HUES48 (cell line): Measurements from ENCODE around the gene IFT88.

Source experiments
- H3K27ac ChIP-seq: one replicate; pipeline ENCODE4 v1.7.0; 2013; ENCODE audit warnings: low read depth, low read length, inconsistent platforms
- H3K27me3 ChIP-seq: 2 replicates; pipeline ENCODE4 v1.6.1; 2013; ENCODE audit warnings: mild to moderate bottlenecking, low read length; ENCODE audit not compliant: control insufficient read depth, insufficient read depth
- H3K36me3 ChIP-seq: 2 replicates; pipeline ENCODE4 v1.6.1; 2013; ENCODE audit warnings: low read length; ENCODE audit not compliant: control insufficient read depth, insufficient read depth
- H3K4me1 ChIP-seq: 2 replicates; pipeline ENCODE4 v1.6.1; 2013; ENCODE audit warnings: mild to moderate bottlenecking, low read length; ENCODE audit not compliant: control insufficient read depth, insufficient read depth
- H3K4me3 ChIP-seq: 2 replicates; pipeline ENCODE4 v1.5.1; 2013; ENCODE audit warnings: mild to moderate bottlenecking, low read depth, low read length
- H3K9ac ChIP-seq: 2 replicates; pipeline ENCODE4 v1.6.1; 2013; ENCODE audit warnings: mild to moderate bottlenecking, low read depth, low read length, moderate library complexity
- H3K9me3 ChIP-seq: 2 replicates; pipeline ENCODE4 v1.6.1; 2013; ENCODE audit warnings: low read length; ENCODE audit not compliant: control insufficient read depth, insufficient read depth

Gene IFT88

GRCh38 chr13:20567881-20568528 lies 1.0 kb downstream of the IFT88 start:
- Histone ChIP-seq H3K27me3 (no peaks in the 10 kb centered on the region), H3K4me3 (peak overlapping the region; percentile 92), H3K9me3 (peaks cover 15% of the 10 kb centered on the region), H3K36me3 (no peaks in the 10 kb centered on the region), H3K4me1 (no peaks in the 10 kb centered on the region), H3K9ac (0 out of 2 replicates have a peak overlapping the region, but pooled peaks have one; percentile 64), H3K27ac (peak overlapping the region; percentile 90)

- Histone ChIP-seq H3K9ac (no peak overlapping the region), H3K9me3 (peaks cover 3% of the 10 kb centered on the region; the same call in 1 of the 2 replicates), H3K27ac (no peak overlapping the region), H3K4me3 (no peak overlapping the region), H3K4me1 (no peaks in the 10 kb centered on the region), H3K36me3 (no peaks in the 10 kb centered on the region), H3K27me3 (no peaks in the 10 kb centered on the region)
Observed at GRCh38 chr13:20570517-20570916, 3.6 kb downstream of the IFT88 start.

GRCh38 chr13:20571676-20572075 lies 4.7 kb downstream of the IFT88 start:
- no peak overlapping the region for H3K27ac ChIP-seq
- H3K9ac ChIP-seq = no peak overlapping the region
- no peaks in the 10 kb centered on the region for H3K9me3 ChIP-seq
- no peaks in the 10 kb centered on the region for H3K27me3 ChIP-seq
- no peak overlapping the region for H3K4me3 ChIP-seq
- H3K4me1 ChIP-seq = no peaks in the 10 kb centered on the region
- H3K36me3 ChIP-seq = no peaks in the 10 kb centered on the region

DNA sequence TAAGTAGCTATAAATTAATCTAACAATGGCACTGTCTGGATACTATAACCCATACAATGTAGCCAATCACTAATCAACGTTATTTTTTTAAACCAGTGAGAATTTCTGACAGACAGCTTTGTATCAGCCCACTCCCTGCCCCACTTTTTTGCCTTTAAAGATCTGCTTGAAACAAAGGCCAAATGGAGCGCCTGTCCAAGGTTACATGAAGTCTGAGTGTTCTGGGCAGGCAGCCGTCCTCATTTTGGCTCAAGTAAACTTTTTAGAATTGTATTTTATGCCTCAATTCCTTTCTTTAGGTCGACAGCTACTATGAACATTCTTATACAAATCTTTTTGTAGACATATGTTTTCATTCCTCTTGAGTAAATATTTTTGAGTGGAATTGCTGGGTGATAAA lies 6.2 kb downstream of the IFT88 start:
- no peaks in the 10 kb centered on the region for H3K27me3 ChIP-seq
- H3K36me3 ChIP-seq = no peaks in the 10 kb centered on the region
- no peak overlapping the region for H3K4me3 ChIP-seq
- no peak overlapping the region for H3K27ac ChIP-seq
- H3K9me3 ChIP-seq = no peaks in the 10 kb centered on the region; the same call in 1 of the 2 replicates
- H3K4me1 ChIP-seq = no peaks in the 10 kb centered on the region
- no peak overlapping the region for H3K9ac ChIP-seq

DNA sequence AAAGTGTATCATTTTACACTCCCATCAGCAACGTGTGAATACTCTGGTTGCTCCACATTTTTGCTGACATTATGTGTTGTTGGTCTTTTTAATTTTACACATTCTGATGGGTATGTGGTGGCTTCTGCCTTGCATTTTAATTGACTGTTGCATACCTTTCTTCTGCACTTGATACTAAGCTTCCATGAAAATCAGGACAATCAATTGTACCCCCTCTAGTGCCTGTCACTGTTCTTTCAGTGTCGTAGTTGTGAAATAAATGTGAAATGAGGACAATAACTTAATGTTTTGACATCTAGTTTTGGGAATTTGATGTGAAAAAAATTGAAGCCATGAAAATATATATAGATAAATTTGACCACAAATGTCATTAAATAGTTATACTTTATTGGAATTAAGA lies 6.7 kb downstream of the IFT88 start:
- Histone ChIP-seq H3K9me3 (no peaks in the 10 kb centered on the region; the same call in 1 of the 2 replicates), H3K4me1 (no peaks in the 10 kb centered on the region), H3K27ac (no peak overlapping the region), H3K27me3 (no peaks in the 10 kb centered on the region), H3K36me3 (no peaks in the 10 kb centered on the region), H3K9ac (no peak overlapping the region), H3K4me3 (no peak overlapping the region)

DNA sequence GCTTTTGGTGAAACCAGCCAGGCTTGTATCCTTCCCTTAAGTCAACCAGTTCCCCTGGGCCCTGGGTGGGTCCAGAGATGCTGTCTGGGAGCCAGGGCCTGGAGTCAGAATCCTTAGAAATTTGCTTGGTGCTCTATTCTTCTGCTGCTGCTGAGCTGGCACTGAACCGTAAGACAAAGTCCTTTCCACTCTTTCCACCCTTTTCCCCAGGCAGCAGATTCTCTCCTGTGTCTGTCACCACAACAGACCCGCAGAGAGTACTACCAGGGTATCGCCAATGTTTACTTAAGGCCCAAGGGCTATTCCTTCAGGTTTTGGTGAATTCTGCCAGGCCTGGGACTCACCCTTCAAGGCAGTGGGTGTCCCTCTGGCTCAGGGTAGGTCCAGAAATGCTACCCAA lies 12.2 kb downstream of the IFT88 start:
- H3K27ac ChIP-seq = no peak overlapping the region
- no peaks in the 10 kb centered on the region for H3K4me1 ChIP-seq
- H3K27me3 ChIP-seq = no peaks in the 10 kb centered on the region
- H3K9me3 ChIP-seq = no peaks in the 10 kb centered on the region; the same call in 1 of the 2 replicates
- no peak overlapping the region for H3K9ac ChIP-seq
- no peak overlapping the region for H3K4me3 ChIP-seq
- H3K36me3 ChIP-seq = 0 out of 2 replicates have a peak, but pooled peaks cover 4% of the 10 kb centered on the region

- Histone ChIP-seq H3K9ac (no peak overlapping the region), H3K9me3 (no peaks in the 10 kb centered on the region; the same call in 1 of the 2 replicates), H3K4me3 (no peak overlapping the region), H3K36me3 (0 out of 2 replicates have a peak, but pooled peaks cover 4% of the 10 kb centered on the region), H3K27ac (no peak overlapping the region), H3K4me1 (no peaks in the 10 kb centered on the region), H3K27me3 (no peaks in the 10 kb centered on the region)
Observed at GRCh38 chr13:20580257-20580656, 13.3 kb downstream of the IFT88 start.

- H3K4me3 ChIP-seq = no peak overlapping the region
- no peak overlapping the region for H3K9ac ChIP-seq
- H3K4me1 ChIP-seq = no peaks in the 10 kb centered on the region
- H3K27ac ChIP-seq = no peak overlapping the region
- no peaks in the 10 kb centered on the region; the same call in 1 of the 2 replicates for H3K9me3 ChIP-seq
- no peaks in the 10 kb centered on the region for H3K27me3 ChIP-seq
- 0 out of 2 replicates have a peak, but pooled peaks cover 4% of the 10 kb centered on the region for H3K36me3 ChIP-seq
Observed at GRCh38 chr13:20582026-20582425, 15.1 kb downstream of the IFT88 start.

- Histone ChIP-seq H3K36me3 (0 out of 2 replicates have a peak, but pooled peaks cover 4% of the 10 kb centered on the region), H3K4me3 (no peak overlapping the region), H3K27ac (no peak overlapping the region), H3K27me3 (no peaks in the 10 kb centered on the region), H3K4me1 (no peaks in the 10 kb centered on the region), H3K9ac (no peak overlapping the region), H3K9me3 (no peaks in the 10 kb centered on the region)
Observed at GRCh38 chr13:20583803-20584293, 16.9 kb downstream of the IFT88 start.

DNA sequence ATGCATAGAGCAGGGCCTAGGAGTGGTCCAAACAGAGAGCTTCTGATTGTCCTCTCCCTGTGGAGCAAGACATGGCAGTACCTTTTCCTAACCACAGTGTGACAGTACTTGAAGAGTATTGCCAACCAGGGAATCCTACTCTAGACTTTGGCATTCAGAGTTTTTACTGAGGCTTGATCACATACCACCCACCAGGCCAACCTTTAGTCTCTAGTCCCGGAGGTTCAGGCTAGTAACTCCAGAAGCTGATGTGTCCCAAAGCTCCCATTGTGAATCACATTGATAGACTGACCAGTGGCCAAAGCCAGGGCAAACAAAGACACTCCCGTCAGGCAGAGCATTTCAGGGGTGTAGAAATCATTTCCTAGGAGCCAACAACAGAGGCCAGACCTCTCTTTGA lies 18.4 kb downstream of the IFT88 start:
- H3K36me3 ChIP-seq = 0 out of 2 replicates have a peak, but pooled peaks cover 4% of the 10 kb centered on the region

DNA sequence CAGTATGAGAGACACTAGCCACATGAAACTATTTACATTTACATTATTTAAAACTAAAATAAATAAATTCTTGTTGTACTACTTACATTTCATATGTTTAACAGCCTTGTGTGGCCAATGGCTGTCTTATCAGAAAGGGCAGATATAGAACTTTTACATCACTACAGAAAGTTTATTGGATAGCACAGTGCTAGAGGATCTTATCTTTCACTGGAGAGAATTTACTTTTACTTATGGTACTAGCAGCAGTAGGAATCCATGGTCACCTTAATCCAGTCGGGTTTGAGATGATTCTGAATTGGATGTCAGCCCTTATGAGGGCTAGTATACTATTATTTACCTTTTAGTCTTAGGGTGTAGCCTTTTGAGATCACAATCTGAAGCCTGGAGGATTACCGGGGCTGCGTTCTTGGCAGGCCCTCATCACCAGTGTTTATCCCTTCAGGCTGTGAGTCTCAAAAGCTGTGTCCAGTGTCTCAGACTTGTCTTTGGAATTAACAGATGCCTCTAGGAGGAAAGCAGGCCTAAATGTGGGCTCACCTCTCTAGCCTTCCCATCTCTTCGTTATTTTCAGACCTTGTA lies 21.7 kb downstream of the IFT88 start:
- Histone ChIP-seq H3K4me1 (no peaks in the 10 kb centered on the region), H3K27me3 (no peaks in the 10 kb centered on the region), H3K9ac (no peak overlapping the region), H3K36me3 (0 out of 2 replicates have a peak, but pooled peaks cover 2% of the 10 kb centered on the region), H3K4me3 (no peak overlapping the region), H3K9me3 (no peaks in the 10 kb centered on the region), H3K27ac (no peak overlapping the region)

More for the DNA sequence above, 18.4 kb downstream of the IFT88 start:
- no peaks in the 10 kb centered on the region for H3K4me1 ChIP-seq
- H3K27ac ChIP-seq = no peak overlapping the region
- H3K9me3 ChIP-seq = no peaks in the 10 kb centered on the region
- H3K27me3 ChIP-seq = no peaks in the 10 kb centered on the region
- no peak overlapping the region for H3K9ac ChIP-seq
- no peak overlapping the region for H3K4me3 ChIP-seq
